ENCODE data around the gene EEF2K. TPM values are rescaled to one million over a fixed set of nuclear protein-coding genes. Genes with fewer than 3 reads are reported as not detected.

Gene EEF2K
- total RNA-seq, 3 donors from 2014 or later = 23.3 to 40.5 (median 30.0) TPM

- intact Hi-C loops (cut with DNase I; ENCODE audit: low total_unique reads) = no loop called here
Measured at GRCh38 chr16:22316411-22316811, 110.3 kb downstream of the EEF2K start.

DNA sequence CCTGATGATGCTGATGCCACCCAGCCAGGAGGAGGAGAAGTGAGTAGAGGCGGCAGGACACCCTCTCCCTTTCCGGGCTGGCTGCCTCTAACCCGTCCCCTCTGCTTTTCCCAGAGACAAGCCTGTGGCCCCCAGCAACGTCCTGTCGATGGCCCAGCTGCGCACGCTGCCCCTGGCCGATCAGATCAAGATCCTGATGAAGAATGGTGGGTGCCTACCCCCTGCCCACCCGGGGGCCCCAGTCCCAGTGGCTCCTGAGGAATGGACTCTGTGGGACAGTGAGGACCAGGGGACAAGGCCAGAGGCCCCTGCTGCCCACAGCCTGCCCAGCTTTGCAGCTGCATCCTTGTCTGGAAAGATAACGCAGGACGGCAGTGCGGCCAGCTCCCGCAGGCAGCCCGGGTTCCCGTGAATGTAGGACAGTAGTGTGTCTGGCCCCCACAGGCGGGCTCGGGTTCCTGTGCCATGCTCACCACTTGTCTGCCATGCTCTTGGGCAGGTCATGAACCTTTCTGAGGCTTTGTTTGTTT is 111.0 kb downstream of the EEF2K start:
- H3K9me3 ChIP-seq = no peaks in the 10 kb centered on the region
- intact Hi-C loops (cut with DNase I; ENCODE audit: low total_unique reads) = no loop called here
- no peak for DNase-seq (ENCODE audit: low spot score in 2 of 2)
- no peaks in the 10 kb centered on the region for H3K4me1 ChIP-seq
- H3K4me3 ChIP-seq = no peak overlapping the region
- no peaks in the 10 kb centered on the region for H3K36me3 ChIP-seq
- no peaks in the 10 kb centered on the region for H3K27me3 ChIP-seq
- no peak overlapping the region for H3K27ac ChIP-seq
- TF ChIP-seq POLR2A (IDR thresholded peaks at IDR 0.05) (no peak), POLR2AphosphoS5 (IDR thresholded peaks at IDR 0.05) (no peak), CTCF (IDR thresholded peaks at IDR 0.05) (no peak)

More at GRCh38 chr16:22316411-22316811, 110.3 kb downstream of the EEF2K start:
- Histone ChIP-seq H3K4me3 (no peak overlapping the region), H3K27me3 (no peaks in the 10 kb centered on the region), H3K9me3 (no peaks in the 10 kb centered on the region), H3K36me3 (no peaks in the 10 kb centered on the region), H3K4me1 (no peaks in the 10 kb centered on the region), H3K27ac (no peak overlapping the region)
- no peak for TF ChIP-seq POLR2A (IDR thresholded peaks at IDR 0.05)
- no peak for TF ChIP-seq CTCF (IDR thresholded peaks at IDR 0.05)
- no peak for TF ChIP-seq POLR2AphosphoS5 (IDR thresholded peaks at IDR 0.05)
- no peak for DNase-seq (ENCODE audit: low spot score in 2 of 2)

- TF ChIP-seq POLR2AphosphoS5 (IDR thresholded peaks at IDR 0.05) (no peak), POLR2A (IDR thresholded peaks at IDR 0.05) (no peak), CTCF (IDR thresholded peaks at IDR 0.05) (no peak)
- intact Hi-C loops (cut with DNase I; ENCODE audit: low total_unique reads) = no loop called here
- H3K27me3 ChIP-seq = no peaks in the 10 kb centered on the region
- no peaks in the 10 kb centered on the region for H3K36me3 ChIP-seq
- no peak overlapping the region for H3K4me3 ChIP-seq
- no peaks in the 10 kb centered on the region for H3K9me3 ChIP-seq
- H3K4me1 ChIP-seq = no peaks in the 10 kb centered on the region
- peak in 1 of 2 donors; percentile 16 for DNase-seq (ENCODE audit: low spot score in 2 of 2)
- H3K27ac ChIP-seq = no peak overlapping the region
Measured at GRCh38 chr16:22317625-22318024, 111.5 kb downstream of the EEF2K start.

GRCh38 chr16:22318690-22319358 is 112.7 kb downstream of the EEF2K start:
- Histone ChIP-seq H3K4me3 (no peak overlapping the region), H3K36me3 (no peaks in the 10 kb centered on the region), H3K4me1 (no peaks in the 10 kb centered on the region), H3K9me3 (no peaks in the 10 kb centered on the region), H3K27ac (no peak overlapping the region), H3K27me3 (no peaks in the 10 kb centered on the region)
- no peak for DNase-seq (ENCODE audit: low spot score in 2 of 2)
- no peak for TF ChIP-seq POLR2AphosphoS5 (IDR thresholded peaks at IDR 0.05)
- TF ChIP-seq POLR2A (IDR thresholded peaks at IDR 0.05) = no peak
- TF ChIP-seq CTCF (IDR thresholded peaks at IDR 0.05) = peak in 1 of 3 donors; percentile 39
- intact Hi-C loops (cut with DNase I; ENCODE audit: low total_unique reads) = no loop called here

DNA sequence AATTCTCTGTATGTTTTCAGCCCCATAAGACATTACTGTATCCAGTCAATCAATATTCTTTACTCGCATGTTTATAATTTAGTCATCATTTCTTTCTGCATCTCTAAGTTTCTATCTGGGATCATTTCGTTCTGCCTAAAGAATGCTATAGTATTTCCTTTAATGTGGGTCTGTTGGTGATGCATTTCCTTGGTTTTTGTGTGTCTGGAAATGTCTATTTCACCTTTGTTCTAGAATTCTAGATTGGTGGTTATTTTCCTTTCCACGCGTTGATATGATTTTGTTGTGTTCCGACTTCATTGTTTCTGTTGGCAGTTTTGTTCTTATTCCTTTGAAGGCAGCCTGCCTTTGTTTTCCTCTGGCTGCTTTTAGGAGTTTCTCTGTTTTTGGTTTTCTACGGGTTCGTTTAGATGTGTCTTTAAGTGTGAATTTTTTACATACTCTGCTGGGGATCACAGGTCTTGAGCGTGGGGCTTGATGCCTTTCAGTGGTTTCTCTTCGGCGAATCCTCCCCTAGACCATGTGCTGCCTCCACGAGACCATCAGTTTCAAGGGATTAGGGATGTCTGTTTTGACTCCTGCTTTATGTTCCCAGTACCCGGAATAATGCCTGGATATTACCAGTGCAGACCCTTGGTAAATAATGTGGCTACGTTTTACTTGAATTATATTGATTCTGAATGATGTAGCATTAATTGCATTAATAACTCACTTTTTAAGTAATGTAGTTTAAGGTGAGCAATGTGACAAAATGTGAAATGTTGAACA is 114.7 kb downstream of the EEF2K start:
- H3K27me3 ChIP-seq = no peaks in the 10 kb centered on the region
- no peaks in the 10 kb centered on the region for H3K36me3 ChIP-seq
- H3K4me1 ChIP-seq = no peaks in the 10 kb centered on the region
- intact Hi-C loops (cut with DNase I; ENCODE audit: low total_unique reads) = no loop called here
- TF ChIP-seq POLR2AphosphoS5 (IDR thresholded peaks at IDR 0.05) (no peak), CTCF (IDR thresholded peaks at IDR 0.05) (no peak), POLR2A (IDR thresholded peaks at IDR 0.05) (no peak)
- H3K9me3 ChIP-seq = no peaks in the 10 kb centered on the region
- no peak for DNase-seq (ENCODE audit: low spot score in 2 of 2)
- no peak overlapping the region for H3K4me3 ChIP-seq
- no peak overlapping the region for H3K27ac ChIP-seq
